Body of pancreas (tissue), 4 donors: ENCODE measurements around the gene CIB2. TPM values are rescaled to one million over a fixed set of nuclear protein-coding genes. Genes with fewer than 3 reads are reported as not detected.
A peak's percentile ranks its signal among the peaks of the same experiment; 100 is the strongest.

ENCODE experiments used
- ATAC-seq: fragments of 150-250 bp; one replicate; pipeline ENCODE4 v1.9.1; 2016
- DNase-seq, 4 donors: peaks; one replicate each; pipeline ENCODE4 v3.0.0-alpha.2; 2019
- H3K27ac ChIP-seq, 4 donors: fragments of 200-600 bp; sonication (generic); 1 replicate in 3 of 4; 2 replicates in 1 of 4; pipeline versions ENCODE4 v1.5.1 to v1.6.1; 2016 to 2019; ENCODE audit warnings: mild to moderate bottlenecking in 1 of 4, mixed read lengths in 1 of 4, moderate library complexity in 1 of 4
- H3K27me3 ChIP-seq, 2 donors: fragments of 200-600 bp; sonication (generic); one replicate each; pipeline ENCODE4 v1.6.0; 2016; ENCODE audit warnings: mild to moderate bottlenecking in 1 of 2
- H3K36me3 ChIP-seq, 2 donors: fragments of 200-600 bp; sonication (generic); replicated peaks in 1 of 2; 2 replicates each; pipeline ENCODE4 v1.5.1; 2016; ENCODE audit warnings: low read depth in 2 of 2; ENCODE audit not compliant: insufficient read depth in 1 of 2
- H3K4me1 ChIP-seq: fragments of 200-600 bp; sonication (generic); one replicate; pipeline ENCODE4 v1.6.0; 2016
- H3K4me3 ChIP-seq, 2 donors: fragments of 200-600 bp; sonication (generic); 1 replicate in 1 of 2; 2 replicates in 1 of 2; pipeline ENCODE4 v1.5.1; 2016 to 2019
- H3K9me3 ChIP-seq, 3 donors: fragments of 200-600 bp; sonication (generic); 1 replicate in 2 of 3; 2 replicates in 1 of 3; pipeline ENCODE4 v1.5.1; 2016
- CTCF ChIP-seq, 7 experiments: fragments of 450-650 bp in 4 of 7; fragments of 200-600 bp in 3 of 7; sonication (generic) in 3 of 7; IDR thresholded peaks; one replicate each; pipeline ENCODE4 v1.5.1; 2016 to 2019; ENCODE audit warnings: antibody characterized with exemption in 7 of 7
- POLR2A ChIP-seq, 3 donors: fragments of 450-650 bp; IDR thresholded peaks; one replicate each; pipeline ENCODE4 v1.6.1; 2016; ENCODE audit warnings: antibody characterized with exemption in 3 of 3, mild to moderate bottlenecking in 2 of 3
- WGBS, 2 donors: methylation state at CpG; one replicate each; pipeline ENCODE4 v1.1.5; 2017; 5-methylcytosine and 5-hydroxymethylcytosine counted together
- intact Hi-C: fragments of 100-400 bp; cut with DNase I; formaldehyde crosslinking; loops from one replicate; pipeline ENCODE4 v1.15.1; 2023
- total RNA-seq, 2 donors: library from RNA; depleted of rRNA; stranded (reverse); fragments of >200 nt; gene quantifications; one replicate each; pipeline ENCODE4 v1.1.0, GENCODE V29; 2016

CIB2 gene
- total RNA-seq, 2 donors from 2014 or later, result 3.4 to 6.9 TPM

DNA sequence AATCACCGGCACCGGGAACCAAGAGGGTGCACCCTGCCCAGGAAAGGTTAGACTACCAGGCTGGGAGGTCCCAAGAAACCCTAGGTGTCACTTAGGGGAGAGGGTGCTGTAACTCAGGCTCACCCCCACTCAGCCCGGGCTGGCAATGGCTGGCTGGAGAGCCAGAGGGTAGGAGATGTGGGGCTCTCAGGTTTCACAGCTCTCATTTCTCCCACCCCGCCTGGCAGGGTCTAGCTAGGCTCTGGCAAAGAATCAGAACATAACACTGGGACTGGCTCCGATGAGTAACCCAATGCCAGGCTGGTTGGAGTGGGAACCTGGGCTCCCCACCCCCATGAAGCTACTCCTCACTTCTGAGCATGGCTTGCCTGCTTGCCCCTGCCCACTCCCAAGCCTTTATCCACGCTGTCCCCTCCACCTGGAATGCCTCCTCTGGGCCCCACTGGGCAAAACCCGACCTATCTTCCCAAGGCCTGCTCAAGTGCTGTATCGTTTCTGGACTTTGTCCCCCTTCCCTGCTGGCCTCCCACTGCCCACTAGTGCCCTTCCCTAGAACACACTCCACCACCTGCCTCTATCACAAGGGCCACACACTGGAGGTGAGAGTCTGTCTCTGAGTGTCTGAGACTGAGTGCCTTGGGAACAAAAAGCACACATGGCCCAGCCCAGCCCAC is 2.0 kb downstream of the CIB2 start:
- ATAC-seq (no peak), DNase-seq (peak in 1 of 4 donors; percentile 48)
- TF ChIP-seq CTCF (IDR thresholded peaks at IDR 0.05), result no peak
- no peak for TF ChIP-seq POLR2A (IDR thresholded peaks at IDR 0.05)
- no peak overlapping the region for H3K27ac ChIP-seq
- H3K36me3 ChIP-seq, result no peaks in the 10 kb centered on the region
- peaks cover 14% of the 10 kb centered on the region for H3K4me1 ChIP-seq
- WGBS, 2 donors, result 44 to 60% methylated on average over 7 to 8 of the region's 8 CpGs
- no peak overlapping the region for H3K4me3 ChIP-seq
- no peaks in the 10 kb centered on the region for H3K9me3 ChIP-seq
- H3K27me3 ChIP-seq, result no peaks in the 10 kb centered on the region
- intact Hi-C loops, result no loop called here

- H3K9me3 ChIP-seq, result no peaks in the 10 kb centered on the region
- no peak overlapping the region for H3K27ac ChIP-seq
- no peaks in the 10 kb centered on the region for H3K36me3 ChIP-seq
- no peak overlapping the region for H3K4me3 ChIP-seq
- DNase-seq (no peak), ATAC-seq (no peak)
- intact Hi-C loops, result no loop called here
- H3K27me3 ChIP-seq, result no peaks in the 10 kb centered on the region
- peaks cover 14% of the 10 kb centered on the region for H3K4me1 ChIP-seq
- TF ChIP-seq POLR2A (IDR thresholded peaks at IDR 0.05) (no peak), CTCF (IDR thresholded peaks at IDR 0.05) (no peak)
- 72 to 78% methylated on average over 2 of the region's 2 CpGs for WGBS, 2 donors
Measured at GRCh38 chr15:78127882-78128281, 3.4 kb downstream of the CIB2 start.

DNA sequence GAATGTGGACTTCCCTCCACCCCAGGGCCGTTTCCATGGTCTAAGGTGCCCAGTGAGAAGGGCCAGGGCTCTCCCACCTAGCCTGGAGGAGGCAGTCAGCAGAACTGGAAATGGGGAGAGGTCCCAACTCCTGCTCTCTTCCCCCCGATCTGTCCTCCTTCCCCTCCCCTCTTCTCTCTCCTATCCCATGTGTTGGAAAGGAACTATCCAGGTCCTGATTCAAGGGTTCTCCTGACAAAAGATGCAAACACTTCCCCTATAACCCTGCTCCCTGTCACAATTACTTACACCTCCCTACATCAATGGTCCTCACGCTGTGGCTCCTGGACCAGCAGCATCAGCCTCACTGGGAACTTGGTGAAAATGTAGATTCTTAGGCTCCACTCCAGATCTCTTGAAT is 6.0 kb downstream of the CIB2 start:
- intact Hi-C loops, result no loop called here

GRCh38 chr15:78120523-78120922 is 10.7 kb downstream of the CIB2 start:
- intact Hi-C loops, result no loop called here

More for the DNA sequence above, 6.0 kb downstream of the CIB2 start:
- Histone ChIP-seq H3K27me3 (no peaks in the 10 kb centered on the region), H3K36me3 (no peaks in the 10 kb centered on the region), H3K9me3 (no peaks in the 10 kb centered on the region), H3K4me1 (no peaks in the 10 kb centered on the region), H3K4me3 (no peak overlapping the region), H3K27ac (no peak overlapping the region)
- no peak for ATAC-seq
- DNase-seq, result no peak
- WGBS, 2 donors, result 71 to 87% methylated on average over 3 of the region's 3 CpGs
- TF ChIP-seq CTCF (IDR thresholded peaks at IDR 0.05), result no peak
- no peak for TF ChIP-seq POLR2A (IDR thresholded peaks at IDR 0.05)

More at GRCh38 chr15:78120523-78120922, 10.7 kb downstream of the CIB2 start:
- WGBS, 2 donors, result 76 to 85% methylated on average over 5 of the region's 5 CpGs
- no peaks in the 10 kb centered on the region for H3K27me3 ChIP-seq
- no peaks in the 10 kb centered on the region for H3K9me3 ChIP-seq
- no peak for DNase-seq
- H3K4me3 ChIP-seq, result no peak overlapping the region
- no peaks in the 10 kb centered on the region for H3K4me1 ChIP-seq
- ATAC-seq, result no peak
- H3K27ac ChIP-seq, result no peak overlapping the region
- TF ChIP-seq POLR2A (IDR thresholded peaks at IDR 0.05) (no peak), CTCF (IDR thresholded peaks at IDR 0.05) (no peak)
- H3K36me3 ChIP-seq, result no peaks in the 10 kb centered on the region
